GM20000 (cell line): Measurements from ENCODE around the gene ABCF1.

Experiments used
- DNase-seq: peaks from one replicate; pipeline ENCODE4 v3.0.0; 2012; ENCODE audit warnings: low spot score
- CTCF ChIP-seq: IDR thresholded peaks from 2 replicates; pipeline ENCODE4 v1.5.1; 2012; ENCODE audit warnings: mild to moderate bottlenecking, control low read depth; ENCODE audit errors: extremely low read depth, missing control alignments

ABCF1 gene

GRCh38 chr6:30601815-30602641 is 30.8 kb downstream of the ABCF1 start:
- TF ChIP-seq CTCF: no peak
- no peak for DNase-seq

GRCh38 chr6:30603961-30604360 is 32.7 kb downstream of the ABCF1 start:
- TF ChIP-seq CTCF: no peak
- no peak for DNase-seq

GRCh38 chr6:30610065-30610464 is 38.8 kb downstream of the ABCF1 start:
- DNase-seq: no peak
- no peak for TF ChIP-seq CTCF

- DNase-seq: no peak
- TF ChIP-seq CTCF: no peak
These were observed 40.1 kb downstream of the ABCF1 start for GRCh38 chr6:30611150-30611855.

GRCh38 chr6:30611856-30612194 is 40.6 kb downstream of the ABCF1 start:
- no peak for TF ChIP-seq CTCF
- no peak for DNase-seq

- no peak for DNase-seq
These were observed 41.0 kb downstream of the ABCF1 start for GRCh38 chr6:30612213-30612612.

More at GRCh38 chr6:30612213-30612612, 41.0 kb downstream of the ABCF1 start:
- TF ChIP-seq CTCF: no peak
